Keratinocyte (primary cell): ENCODE measurements around the gene PPIC. TPM values are rescaled to one million over a fixed set of nuclear protein-coding genes. Genes with fewer than 3 reads are reported as not detected.

ENCODE experiments used
- DNase-seq: peaks from one replicate; pipeline ENCODE4 v3.0.0-alpha.2; 2011; ENCODE audit warnings: low read depth, missing footprints, low spot score
- FAIRE-seq: peaks from 2 replicates; lab custom pipeline; 2011; peaks lifted over from hg19 to GRCh38; lab: Jason Lieb, UNC
- H2AFZ ChIP-seq: 2 replicates; pipeline ENCODE4 v1.6.0; 2012; ENCODE audit warnings: low read length, control low read depth, inconsistent platforms; ENCODE audit not compliant: control insufficient read depth
- H3K27ac ChIP-seq: 2 replicates; pipeline ENCODE4 v1.5.1; 2011; ENCODE audit warnings: low read length; ENCODE audit not compliant: control insufficient read depth, insufficient read depth
- H3K27me3 ChIP-seq: 3 replicates; pipeline ENCODE4 v1.6.0; 2011; ENCODE audit warnings: low read length; ENCODE audit not compliant: control insufficient read depth, insufficient read depth; ENCODE audit errors: extremely low read depth
- H3K36me3 ChIP-seq, 2 experiments: 2 replicates in 1 of 2; 3 replicates in 1 of 2; pipeline ENCODE4 v1.5.1; 2011; ENCODE audit warnings: low read length in 2 of 2, mild to moderate bottlenecking in 1 of 2; ENCODE audit not compliant: control insufficient read depth in 2 of 2, insufficient read depth in 2 of 2; ENCODE audit errors: extremely low read depth in 1 of 2
- H3K4me1 ChIP-seq: 3 replicates; pipeline ENCODE4 v1.5.1; 2011; ENCODE audit warnings: low read length; ENCODE audit not compliant: control insufficient read depth, insufficient read depth; ENCODE audit errors: extremely low read depth
- H3K4me2 ChIP-seq: 3 replicates; pipeline ENCODE4 v1.6.0; 2011; ENCODE audit warnings: low read depth, low read length; ENCODE audit not compliant: control insufficient read depth, insufficient read depth; ENCODE audit errors: extremely low read depth
- H3K4me3 ChIP-seq, 3 experiments: fragments of 200-600 bp in 1 of 3; sonication (generic) in 1 of 3; 2 replicates in 2 of 3; 3 replicates in 1 of 3; pipeline ENCODE4 v1.5.1; 2011 to 2016; ENCODE audit warnings: low read length in 3 of 3, mild to moderate bottlenecking in 3 of 3, control low read depth in 2 of 3, inconsistent platforms in 1 of 3, low read depth in 1 of 3, mixed read lengths in 1 of 3, mixed run types in 1 of 3, moderate library complexity in 1 of 3; ENCODE audit not compliant: control insufficient read depth in 2 of 3, insufficient read depth in 2 of 3; ENCODE audit errors: extremely low read depth in 1 of 3
- H3K79me2 ChIP-seq: 2 replicates; pipeline ENCODE4 v1.6.0; 2012; ENCODE audit warnings: low read length; ENCODE audit not compliant: control insufficient read depth, insufficient read depth
- H3K9ac ChIP-seq: 3 replicates; pipeline ENCODE4 v1.6.0; 2011; ENCODE audit warnings: low read length; ENCODE audit not compliant: control insufficient read depth, insufficient read depth; ENCODE audit errors: extremely low read depth
- H3K9me1 ChIP-seq: 3 replicates; pipeline ENCODE4 v1.6.0; 2011; ENCODE audit warnings: low read length; ENCODE audit not compliant: control insufficient read depth, insufficient read depth; ENCODE audit errors: extremely low read depth
- H3K9me3 ChIP-seq: 2 replicates; pipeline ENCODE4 v1.5.1; 2012; ENCODE audit warnings: low read depth, low read length; ENCODE audit not compliant: control insufficient read depth
- H4K20me1 ChIP-seq: 3 replicates; pipeline ENCODE4 v1.6.0; 2011; ENCODE audit warnings: low read length; ENCODE audit not compliant: control insufficient read depth, insufficient read depth; ENCODE audit errors: extremely low read depth
- CTCF ChIP-seq, 3 experiments: IDR thresholded peaks in 1 of 3; conservative IDR thresholded peaks in 1 of 3; optimal IDR thresholded peaks in 1 of 3; 2 replicates in 2 of 3; 3 replicates in 1 of 3; pipeline versions ENCODE3 to v1.5.1; 2011; ENCODE audit warnings: low read length in 3 of 3, mild to moderate bottlenecking in 3 of 3, moderate library complexity in 2 of 3, control low read depth in 1 of 3, inconsistent platforms in 1 of 3; ENCODE audit not compliant: insufficient read depth in 2 of 3; ENCODE audit errors: extremely low read depth in 1 of 3
- EZH2 ChIP-seq: IDR thresholded peaks from one replicate; pipeline ENCODE4 v1.6.1; 2012; ENCODE audit warnings: inconsistent platforms, mild to moderate bottlenecking, low read length, moderate library complexity
- dilution Hi-C: fragments of 300-500 bp; cut with MboI; formaldehyde crosslinking; loops from one replicate; pipeline ENCODE4 v1.7.0; 2020; ENCODE audit warnings: low sequenced_read_pairs; ENCODE audit not compliant: extremely low pct_ligation_motif_present
- polyA plus RNA-seq, 5 experiments: library from polyadenylated mRNA; depleted of rRNA in 3 of 5; stranded (reverse) in 3 of 5; stranded (forward) in 1 of 5; unstranded in 1 of 5; fragments of >200 nt; gene quantifications; 1 replicate in 1 of 5; 2 replicates in 3 of 5; 3 replicates in 1 of 5; pipeline versions ENCODE4 v1.2.1 to v1.2.3, GENCODE V29; 2011 to 2012; ENCODE audit warnings: missing spikeins in 2 of 5, low read depth in 1 of 5, low replicate concordance in 1 of 5

Gene PPIC
- polyA plus RNA-seq, 1 donor (not counting 4 experiments of a cell fraction or from before 2014, with no cell fraction given): 26.5 TPM

- Histone ChIP-seq H3K9me3 (no peaks in the 10 kb centered on the region), H2AFZ (no peak overlapping the region), H3K27ac (no peak overlapping the region), H3K4me2 (no peak overlapping the region), H3K9ac (no peak overlapping the region), H3K4me3 (no peak overlapping the region), H4K20me1 (no peaks in the 10 kb centered on the region), H3K4me1 (no peaks in the 10 kb centered on the region), H3K27me3 (no peaks in the 10 kb centered on the region), H3K9me1 (no peaks in the 10 kb centered on the region), H3K79me2 (no peaks in the 10 kb centered on the region), H3K36me3 (peaks cover 0 to 10% of the 10 kb centered on the region in 2 experiments)
- dilution Hi-C loops: no loop called here
- DNase-seq: no peak
- TF ChIP-seq EZH2 (no peak), CTCF (optimal IDR thresholded peaks at IDR 0.05 in 1 of 3, IDR thresholded peaks at IDR 0.05 in 1 of 3, conservative IDR thresholded peaks at IDR 0.05 in 1 of 3; ENCODE audit: extremely low read depth in 1 of 3, insufficient read depth in 2 of 3, low read length in 3 of 3) (no peak)
- FAIRE-seq: no peak
These were observed 29.3 kb downstream of the PPIC start for GRCh38 chr5:123007182-123007581.

GRCh38 chr5:123001808-123002207, 34.7 kb downstream of the PPIC start:
- no peak overlapping the region for H3K9ac ChIP-seq
- no peak overlapping the region for H3K4me2 ChIP-seq
- H4K20me1 ChIP-seq: no peaks in the 10 kb centered on the region
- H3K4me3 ChIP-seq: no peak overlapping the region
- no peak overlapping the region for H2AFZ ChIP-seq
- H3K9me3 ChIP-seq: no peaks in the 10 kb centered on the region
- no peak for TF ChIP-seq EZH2
- no peak for TF ChIP-seq CTCF (optimal IDR thresholded peaks at IDR 0.05 in 1 of 3, IDR thresholded peaks at IDR 0.05 in 1 of 3, conservative IDR thresholded peaks at IDR 0.05 in 1 of 3; ENCODE audit: extremely low read depth in 1 of 3, insufficient read depth in 2 of 3, low read length in 3 of 3)
- H3K36me3 ChIP-seq: peaks cover 2 to 13% of the 10 kb centered on the region in 2 experiments
- H3K27ac ChIP-seq: no peak overlapping the region
- H3K4me1 ChIP-seq: no peaks in the 10 kb centered on the region
- no peaks in the 10 kb centered on the region for H3K79me2 ChIP-seq
- FAIRE-seq: no peak
- dilution Hi-C loops: no loop called here
- no peaks in the 10 kb centered on the region for H3K27me3 ChIP-seq
- DNase-seq: no peak
- no peaks in the 10 kb centered on the region for H3K9me1 ChIP-seq
